Hepatocyte (in vitro differentiated cells): ENCODE data around the gene ORC1. TPM values are rescaled to one million over a fixed set of nuclear protein-coding genes. Genes with fewer than 3 reads are reported as not detected.

Source experiments
- DNase-seq: peaks from one replicate; pipeline ENCODE4 v3.0.0-alpha.2; 2016; ENCODE audit warnings: low spot score
- H2AFZ ChIP-seq: fragments of 200-600 bp; sonication (generic); 2 replicates; pipeline ENCODE4 v1.6.0; 2016; ENCODE audit warnings: antibody characterized with exemption, mild to moderate bottlenecking
- H3K27ac ChIP-seq: fragments of 200-600 bp; sonication (generic); 2 replicates; pipeline ENCODE4 v1.5.1; 2016; ENCODE audit warnings: mild to moderate bottlenecking
- H3K27me3 ChIP-seq: fragments of 200-600 bp; sonication (generic); 2 replicates; pipeline ENCODE4 v1.6.1; 2016
- H3K36me3 ChIP-seq: fragments of 200-600 bp; sonication (generic); replicated peaks from 2 replicates; pipeline ENCODE4 v1.5.1; 2016; ENCODE audit warnings: low read depth; ENCODE audit not compliant: insufficient read depth
- H3K4me1 ChIP-seq: fragments of 200-600 bp; sonication (generic); 2 replicates; pipeline ENCODE4 v1.5.1; 2016; ENCODE audit warnings: mild to moderate bottlenecking, moderate library complexity; ENCODE audit not compliant: insufficient read depth
- H3K4me2 ChIP-seq: fragments of 200-600 bp; sonication (generic); 2 replicates; pipeline ENCODE4 v1.6.0; 2016
- H3K4me3 ChIP-seq: fragments of 200-600 bp; sonication (generic); 2 replicates; pipeline ENCODE4 v1.5.1; 2016; ENCODE audit warnings: mild to moderate bottlenecking
- H3K79me2 ChIP-seq: fragments of 200-600 bp; sonication (generic); 2 replicates; pipeline ENCODE4 v1.6.0; 2017; ENCODE audit warnings: mild to moderate bottlenecking
- H3K9me2 ChIP-seq: fragments of 200-600 bp; sonication (generic); replicated peaks from 2 replicates; pipeline ENCODE4 v1.6.0; 2017; ENCODE audit warnings: mild to moderate bottlenecking; ENCODE audit not compliant: insufficient read depth
- H3K9me3 ChIP-seq: fragments of 200-600 bp; sonication (generic); 2 replicates; pipeline ENCODE4 v1.5.1; 2016; ENCODE audit warnings: low read depth, mild to moderate bottlenecking
- H4K20me1 ChIP-seq: fragments of 200-600 bp; sonication (generic); 2 replicates; pipeline ENCODE4 v1.6.0; 2016; ENCODE audit warnings: mild to moderate bottlenecking; ENCODE audit not compliant: insufficient read depth, poor library complexity, severe bottlenecking
- EZH2 ChIP-seq: fragments of 200-600 bp; sonication (generic); IDR thresholded peaks from 2 replicates; pipeline ENCODE4 v1.6.1; 2016; ENCODE audit warnings: antibody characterized with exemption, mild to moderate bottlenecking, borderline replicate concordance
- EZH2phosphoT487 ChIP-seq: fragments of 200-600 bp; sonication (generic); IDR thresholded peaks from one replicate; pipeline ENCODE4 v1.6.1; 2018; ENCODE audit warnings: antibody characterized with exemption, mild to moderate bottlenecking, low read depth, moderate library complexity; ENCODE audit not compliant: unreplicated experiment, severe bottlenecking
- WGBS: methylation state at CpG from one replicate; pipeline ENCODE4 v1.1.6; 2016; ENCODE audit warnings: low lambda C conversion rate; ENCODE audit errors: missing lambda C conversion rate; 5-methylcytosine and 5-hydroxymethylcytosine counted together
- polyA plus RNA-seq: library from polyadenylated mRNA; unstranded; fragments of >200 nt; fragmentation: Nextera tagmentation; extraction: Ambion mirVana; gene quantifications from 2 replicates; pipeline ENCODE4 v1.2.1, GENCODE V29; 2016
- total RNA-seq: library from RNA; depleted of rRNA; stranded (reverse); fragments of >200 nt; gene quantifications from 2 replicates; pipeline ENCODE4 v1.2.3, GENCODE V29; 2014
- TF ChIP-seq, protein P1 (sequence below): fragments of 200-600 bp; sonication (generic); IDR thresholded peaks from 2 replicates; pipeline ENCODE4 v1.5.1; 2016; ENCODE audit warnings: antibody characterized with exemption, mild to moderate bottlenecking; ENCODE audit not compliant: poor library complexity

ORC1 gene
- total and polyA plus RNA-seq, 2 experiments from 2014 or later: 1.3 to 2.6 TPM

DNA sequence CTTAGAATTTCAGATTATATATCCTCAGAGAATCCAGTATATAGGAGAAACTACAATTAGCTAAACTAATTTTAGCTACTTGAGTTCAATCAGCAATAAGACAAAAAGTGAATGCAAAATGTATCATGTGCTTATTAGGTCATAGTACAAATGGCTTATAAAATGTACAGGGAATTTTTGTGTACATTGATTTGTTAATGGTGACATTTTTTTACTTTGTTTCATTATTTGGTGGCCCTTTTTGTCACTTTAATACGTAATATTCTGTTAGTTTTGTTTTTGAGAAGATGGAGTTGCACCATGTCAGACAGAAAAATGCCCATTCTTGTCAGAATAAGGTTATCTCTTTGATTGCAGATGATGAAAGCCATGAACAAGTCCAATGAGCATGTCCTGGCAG is 71.8 kb downstream of the ORC1 start:
- WGBS: 90% methylated on average over 1 of the region's 1 CpG
- Histone ChIP-seq H3K4me3 (no peak overlapping the region), H3K79me2 (no peaks in the 10 kb centered on the region), H3K9me2 (no peaks in the 10 kb centered on the region), H3K36me3 (no peaks in the 10 kb centered on the region), H3K9me3 (no peaks in the 10 kb centered on the region), H4K20me1 (no peaks in the 10 kb centered on the region), H3K4me1 (no peaks in the 10 kb centered on the region), H3K27ac (no peak overlapping the region), H3K4me2 (no peak overlapping the region), H2AFZ (no peak overlapping the region), H3K27me3 (no peaks in the 10 kb centered on the region)
- DNase-seq: no peak
- TF ChIP-seq EZH2 (no peak), EZH2phosphoT487 (no peak)
- TF ChIP-seq, protein P1, sequence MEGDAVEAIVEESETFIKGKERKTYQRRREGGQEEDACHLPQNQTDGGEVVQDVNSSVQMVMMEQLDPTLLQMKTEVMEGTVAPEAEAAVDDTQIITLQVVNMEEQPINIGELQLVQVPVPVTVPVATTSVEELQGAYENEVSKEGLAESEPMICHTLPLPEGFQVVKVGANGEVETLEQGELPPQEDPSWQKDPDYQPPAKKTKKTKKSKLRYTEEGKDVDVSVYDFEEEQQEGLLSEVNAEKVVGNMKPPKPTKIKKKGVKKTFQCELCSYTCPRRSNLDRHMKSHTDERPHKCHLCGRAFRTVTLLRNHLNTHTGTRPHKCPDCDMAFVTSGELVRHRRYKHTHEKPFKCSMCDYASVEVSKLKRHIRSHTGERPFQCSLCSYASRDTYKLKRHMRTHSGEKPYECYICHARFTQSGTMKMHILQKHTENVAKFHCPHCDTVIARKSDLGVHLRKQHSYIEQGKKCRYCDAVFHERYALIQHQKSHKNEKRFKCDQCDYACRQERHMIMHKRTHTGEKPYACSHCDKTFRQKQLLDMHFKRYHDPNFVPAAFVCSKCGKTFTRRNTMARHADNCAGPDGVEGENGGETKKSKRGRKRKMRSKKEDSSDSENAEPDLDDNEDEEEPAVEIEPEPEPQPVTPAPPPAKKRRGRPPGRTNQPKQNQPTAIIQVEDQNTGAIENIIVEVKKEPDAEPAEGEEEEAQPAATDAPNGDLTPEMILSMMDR: no peak

DNA sequence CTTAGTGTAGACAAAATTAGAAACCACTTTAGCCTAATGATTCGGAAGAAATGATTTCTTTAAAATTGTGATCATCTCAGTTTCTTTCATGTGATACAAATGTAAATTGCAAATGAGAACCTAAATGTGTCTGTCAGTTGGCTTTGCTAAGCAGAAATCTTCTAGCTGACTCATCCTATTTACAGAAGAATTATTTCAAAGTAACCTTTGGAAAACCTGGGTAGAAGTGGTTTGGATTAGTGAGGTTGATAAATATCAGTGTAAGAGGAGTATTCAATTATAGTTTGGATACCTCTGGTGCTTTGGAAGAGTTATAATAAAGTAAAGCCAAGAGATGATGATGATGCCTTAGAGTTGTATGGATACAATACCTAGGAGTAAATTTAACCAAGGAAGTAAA is 75.6 kb downstream of the ORC1 start:
- Histone ChIP-seq H3K4me1 (no peaks in the 10 kb centered on the region), H3K36me3 (no peaks in the 10 kb centered on the region), H3K9me2 (no peaks in the 10 kb centered on the region), H3K27ac (peak overlapping the region; percentile 2), H3K79me2 (no peaks in the 10 kb centered on the region), H4K20me1 (no peaks in the 10 kb centered on the region), H3K4me3 (no peak overlapping the region), H3K9me3 (no peaks in the 10 kb centered on the region), H3K4me2 (no peak overlapping the region), H3K27me3 (no peaks in the 10 kb centered on the region), H2AFZ (no peak overlapping the region)
- TF ChIP-seq EZH2phosphoT487 (no peak), EZH2 (no peak)
- TF ChIP-seq, protein P1: no peak
- DNase-seq: no peak
- WGBS: 100% methylated on average over 1 of the region's 1 CpG

DNA sequence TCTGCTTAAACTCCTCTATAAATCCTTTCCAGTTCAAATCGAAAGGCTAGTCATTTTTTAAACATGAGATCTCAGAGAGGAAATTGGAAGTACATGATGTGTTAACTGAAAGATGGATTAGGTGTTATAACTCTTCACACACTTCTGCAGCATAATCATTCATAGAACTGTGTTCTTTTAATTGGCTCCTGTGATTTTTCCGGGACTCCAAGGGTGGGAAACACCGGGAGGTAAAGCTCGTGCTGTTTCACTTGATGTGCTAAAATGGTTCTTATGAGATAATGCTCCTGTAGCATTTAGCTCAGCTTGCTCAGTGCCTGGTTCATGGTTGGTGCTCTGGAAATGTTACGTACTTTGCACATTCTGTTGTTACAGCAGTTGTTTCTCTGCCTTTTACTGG is 78.4 kb downstream of the ORC1 start:
- Histone ChIP-seq H3K9me3 (no peaks in the 10 kb centered on the region), H3K36me3 (no peaks in the 10 kb centered on the region), H3K27me3 (no peaks in the 10 kb centered on the region), H3K4me3 (no peak overlapping the region), H3K4me2 (no peak overlapping the region), H3K79me2 (no peaks in the 10 kb centered on the region), H4K20me1 (no peaks in the 10 kb centered on the region), H3K27ac (no peak overlapping the region), H3K4me1 (no peaks in the 10 kb centered on the region), H2AFZ (no peak overlapping the region), H3K9me2 (no peaks in the 10 kb centered on the region)
- DNase-seq: no peak
- TF ChIP-seq EZH2phosphoT487 (no peak), EZH2 (no peak)
- TF ChIP-seq, protein P1: no peak
- 73% methylated on average over 5 of the region's 5 CpGs for WGBS

DNA sequence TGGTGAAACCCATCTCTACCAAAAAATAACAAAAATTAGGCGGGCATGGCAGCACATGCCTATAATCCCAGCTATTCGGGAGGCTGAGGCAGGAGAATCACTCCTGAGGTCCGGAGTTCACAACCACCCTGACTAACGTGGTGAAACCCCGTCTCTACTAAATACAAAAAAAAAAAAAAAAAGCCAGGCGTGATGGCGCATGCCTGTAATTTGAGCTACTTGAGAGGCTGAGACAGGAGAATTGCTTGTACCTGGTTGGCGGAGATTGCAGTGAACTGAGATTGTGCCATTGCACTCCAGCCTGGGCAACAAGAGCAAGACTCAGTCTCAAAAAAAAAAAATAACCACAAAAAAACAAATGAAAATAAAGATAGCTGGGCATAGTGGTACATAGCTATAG is 80.5 kb downstream of the ORC1 start:
- Histone ChIP-seq H3K27me3 (no peaks in the 10 kb centered on the region), H3K4me2 (no peak overlapping the region), H2AFZ (no peak overlapping the region), H3K9me2 (no peaks in the 10 kb centered on the region), H4K20me1 (no peaks in the 10 kb centered on the region), H3K9me3 (no peaks in the 10 kb centered on the region), H3K27ac (no peak overlapping the region), H3K79me2 (no peaks in the 10 kb centered on the region), H3K4me1 (no peaks in the 10 kb centered on the region), H3K4me3 (no peak overlapping the region), H3K36me3 (no peaks in the 10 kb centered on the region)
- no peak for DNase-seq
- TF ChIP-seq, protein P1: no peak
- TF ChIP-seq EZH2: no peak
- no peak for TF ChIP-seq EZH2phosphoT487
- WGBS: 93% methylated on average over 8 of the region's 8 CpGs
